ENCODE results near the gene SZT2.

The SZT2 gene

DNA sequence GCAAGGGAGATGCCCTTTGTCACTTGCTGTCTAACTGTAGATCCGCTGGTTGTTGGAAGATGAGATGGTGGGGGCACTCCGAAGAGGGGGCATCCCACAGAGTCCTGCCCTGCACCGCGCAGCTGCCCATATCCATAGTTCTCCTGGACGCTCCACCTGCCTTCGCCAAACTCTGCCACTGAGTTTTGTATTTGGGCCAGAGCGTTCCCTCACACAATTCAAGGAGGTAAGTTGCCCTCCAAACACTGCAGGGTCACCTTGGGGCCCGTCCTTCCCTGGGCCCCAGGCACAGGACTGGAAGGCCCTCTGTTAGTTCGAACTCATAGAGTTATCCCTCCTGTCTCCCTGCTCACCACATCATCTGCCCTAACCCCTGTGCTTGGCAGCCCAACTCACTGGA is 42.0 kb downstream of the SZT2 start:
- no peak for DNase-seq (ENCODE audit: low spot score)
- TF ChIP-seq, protein P1, sequence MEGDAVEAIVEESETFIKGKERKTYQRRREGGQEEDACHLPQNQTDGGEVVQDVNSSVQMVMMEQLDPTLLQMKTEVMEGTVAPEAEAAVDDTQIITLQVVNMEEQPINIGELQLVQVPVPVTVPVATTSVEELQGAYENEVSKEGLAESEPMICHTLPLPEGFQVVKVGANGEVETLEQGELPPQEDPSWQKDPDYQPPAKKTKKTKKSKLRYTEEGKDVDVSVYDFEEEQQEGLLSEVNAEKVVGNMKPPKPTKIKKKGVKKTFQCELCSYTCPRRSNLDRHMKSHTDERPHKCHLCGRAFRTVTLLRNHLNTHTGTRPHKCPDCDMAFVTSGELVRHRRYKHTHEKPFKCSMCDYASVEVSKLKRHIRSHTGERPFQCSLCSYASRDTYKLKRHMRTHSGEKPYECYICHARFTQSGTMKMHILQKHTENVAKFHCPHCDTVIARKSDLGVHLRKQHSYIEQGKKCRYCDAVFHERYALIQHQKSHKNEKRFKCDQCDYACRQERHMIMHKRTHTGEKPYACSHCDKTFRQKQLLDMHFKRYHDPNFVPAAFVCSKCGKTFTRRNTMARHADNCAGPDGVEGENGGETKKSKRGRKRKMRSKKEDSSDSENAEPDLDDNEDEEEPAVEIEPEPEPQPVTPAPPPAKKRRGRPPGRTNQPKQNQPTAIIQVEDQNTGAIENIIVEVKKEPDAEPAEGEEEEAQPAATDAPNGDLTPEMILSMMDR (IDR thresholded peaks at IDR 0.05), result no peak
- H3K4me3 ChIP-seq, result no peak overlapping the region
- no peak overlapping the region for H3K27ac ChIP-seq

DNA sequence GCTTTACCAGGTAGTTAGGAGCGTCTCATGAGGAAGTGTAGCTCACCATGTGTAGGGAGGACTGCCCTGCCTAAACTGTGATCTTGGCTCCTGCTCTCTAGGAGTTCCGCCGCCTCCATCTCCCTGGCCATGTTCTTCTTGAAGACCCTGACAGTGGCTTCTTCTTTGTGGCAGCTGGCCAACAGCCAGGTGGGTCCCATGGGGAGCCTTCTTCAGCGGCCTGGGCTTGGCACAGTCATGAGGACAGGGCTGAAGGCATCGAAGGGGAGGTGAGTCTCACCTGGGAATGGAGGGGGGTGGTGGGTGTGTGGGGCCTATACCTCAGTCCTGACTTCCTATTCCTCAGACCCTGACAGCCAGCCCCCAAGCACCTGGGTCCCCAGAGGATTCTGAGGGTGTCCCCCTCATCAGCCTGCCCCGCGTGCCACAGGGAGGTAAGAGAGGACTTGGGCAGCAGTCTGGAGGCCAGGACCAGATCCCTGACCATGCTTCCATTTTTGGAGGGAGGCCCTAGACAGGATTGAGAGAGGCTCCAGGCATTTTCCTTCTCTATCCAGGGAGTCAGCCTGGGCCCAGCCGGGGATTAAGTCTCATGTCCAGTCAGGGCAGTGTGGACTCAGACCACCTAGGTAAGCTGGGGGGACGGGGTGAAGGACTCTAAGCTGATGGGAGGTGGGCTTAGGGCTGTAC is 42.6 kb downstream of the SZT2 start:
- TF ChIP-seq, protein P1 (IDR thresholded peaks at IDR 0.05), result no peak
- no peak overlapping the region for H3K4me3 ChIP-seq
- no peak overlapping the region for H3K27ac ChIP-seq
- no peak for DNase-seq (ENCODE audit: low spot score)

DNA sequence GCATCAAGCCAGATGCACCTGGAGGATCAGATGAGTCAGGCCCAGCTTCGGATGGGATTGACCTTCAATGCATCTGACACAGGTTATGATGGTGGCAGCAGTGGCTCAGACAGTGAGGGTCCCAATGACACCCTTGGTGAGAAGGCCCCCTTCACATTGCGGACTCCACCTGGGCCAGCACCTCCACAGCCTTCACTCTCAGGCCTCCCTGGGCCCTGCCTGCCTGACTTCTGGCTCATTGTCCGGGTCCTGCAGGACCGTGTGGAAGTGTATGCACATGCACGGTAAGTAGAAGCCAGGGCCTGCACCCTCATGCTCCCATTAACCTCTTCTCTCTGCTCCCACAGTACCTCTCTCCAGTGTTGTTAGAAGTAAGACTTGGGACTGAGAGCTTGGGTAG is 43.2 kb downstream of the SZT2 start:
- Histone ChIP-seq H3K4me3 (no peak overlapping the region), H3K27ac (no peak overlapping the region)
- TF ChIP-seq, protein P1 (IDR thresholded peaks at IDR 0.05), result no peak
- no peak for DNase-seq (ENCODE audit: low spot score)

DNA sequence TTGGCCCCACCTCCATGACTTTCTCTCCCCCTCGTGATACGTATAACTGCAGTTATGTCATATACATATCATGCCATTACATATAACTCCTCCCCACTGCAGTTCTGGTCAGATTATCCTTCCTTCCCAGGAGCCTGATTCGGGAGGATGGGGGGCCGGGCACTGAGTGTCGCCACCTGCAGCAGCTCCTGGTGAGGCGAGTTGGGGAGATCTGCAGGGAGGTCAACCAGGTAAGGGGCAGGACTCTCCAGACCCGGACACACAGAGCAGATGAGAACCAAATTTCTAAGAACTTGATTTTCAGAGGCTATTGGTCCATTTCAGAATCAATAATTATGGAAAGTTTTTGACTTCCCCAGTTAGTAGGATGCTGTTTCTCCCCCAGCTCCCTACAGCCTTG is 44.6 kb downstream of the SZT2 start:
- DNase-seq (ENCODE audit: low spot score), result peak; percentile 49
- H3K27ac ChIP-seq, result no peak overlapping the region
- H3K4me3 ChIP-seq, result no peak overlapping the region
- TF ChIP-seq, protein P1 (IDR thresholded peaks at IDR 0.05), result no peak

DNA sequence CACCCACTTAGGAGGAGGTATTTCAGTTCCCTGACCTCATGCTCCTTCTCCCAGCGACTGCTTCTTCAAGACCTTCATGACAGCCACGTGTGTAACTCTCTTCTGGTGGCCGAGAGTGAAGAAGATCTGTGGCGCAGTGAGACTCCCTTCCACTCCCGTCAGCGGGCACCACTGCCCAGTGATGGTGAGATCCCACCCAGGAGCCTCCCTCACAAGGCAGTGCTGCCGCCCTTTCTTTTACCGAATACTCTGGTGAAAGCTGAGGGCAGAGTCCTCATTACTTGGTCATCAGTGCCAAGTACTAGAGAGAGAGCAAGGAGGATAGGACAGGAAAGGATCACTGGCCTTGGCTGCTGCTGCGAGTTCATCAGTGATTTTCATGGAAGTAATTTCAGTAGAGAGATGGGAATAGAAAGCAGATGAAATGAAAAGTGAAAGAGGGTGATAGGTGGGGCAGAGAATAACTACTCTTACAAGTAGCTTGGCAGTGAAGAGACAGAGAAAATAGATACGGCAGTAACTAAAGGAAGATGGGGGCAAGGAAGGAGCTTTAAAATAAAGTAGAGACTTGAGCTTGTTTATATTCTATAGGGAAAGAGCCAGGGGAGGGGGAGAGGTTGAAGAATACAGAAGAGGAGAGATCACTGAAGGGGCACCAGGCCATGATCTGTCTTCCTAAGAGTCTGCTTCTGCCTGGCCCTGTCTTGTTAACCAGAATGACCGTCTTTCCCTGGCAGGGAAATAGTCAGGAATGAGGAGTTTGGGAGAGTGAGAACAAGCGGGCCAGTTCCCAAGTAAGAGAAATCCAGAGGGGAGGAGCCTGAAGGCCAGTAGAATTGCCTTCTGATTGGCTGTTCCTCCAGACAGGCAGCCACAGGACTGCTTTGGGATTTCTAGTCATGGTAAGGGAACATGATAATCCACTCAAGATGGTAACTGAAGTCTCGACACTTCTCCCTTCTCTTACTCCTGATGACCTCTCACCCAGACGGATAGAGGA is 45.7 kb downstream of the SZT2 start:
- TF ChIP-seq, protein P1 (IDR thresholded peaks at IDR 0.05), result no peak
- H3K27ac ChIP-seq, result peak overlapping the region; percentile 48 to 75
- peak; percentile 76 for DNase-seq (ENCODE audit: low spot score)
- H3K4me3 ChIP-seq, result no peak overlapping the region

DNA sequence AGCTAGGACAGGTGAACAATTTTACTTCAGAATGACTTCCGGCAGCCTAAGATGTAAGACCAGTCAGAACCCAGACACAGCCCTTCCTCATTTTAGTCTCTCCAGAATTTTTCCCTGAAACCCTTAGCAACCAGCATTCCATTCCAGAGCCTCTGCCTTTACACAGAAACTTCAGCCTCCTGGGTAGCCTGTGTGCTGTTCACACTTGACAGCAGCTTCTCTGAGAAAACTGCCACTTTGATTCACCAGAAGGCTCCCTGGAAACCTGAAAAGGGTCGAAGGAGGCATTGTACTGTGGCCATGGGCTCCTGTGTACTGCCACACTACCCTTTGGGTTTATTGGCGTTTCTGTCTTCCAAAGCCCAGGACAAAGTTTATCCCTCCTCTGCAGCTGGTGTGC is 46.7 kb downstream of the SZT2 start:
- peak; percentile 68 for DNase-seq (ENCODE audit: low spot score)
- Histone ChIP-seq H3K27ac (peak overlapping the region in 1 of 2 donors; percentile 75), H3K4me3 (no peak overlapping the region)
- TF ChIP-seq, protein P1 (IDR thresholded peaks at IDR 0.05), result no peak

All from coronary artery (tissue), 2 donors.